HG03439 (cell line): ENCODE measurements around the gene ATG14.

Experiments used
- ATAC-seq: cut with Tn5 transposase; IDR thresholded peaks from one replicate; pipeline ENCODE4 v1.9.1; 2021; ENCODE audit warnings: mild to moderate bottlenecking, moderate library complexity; ENCODE audit not compliant: unreplicated experiment

ATG14 gene

DNA sequence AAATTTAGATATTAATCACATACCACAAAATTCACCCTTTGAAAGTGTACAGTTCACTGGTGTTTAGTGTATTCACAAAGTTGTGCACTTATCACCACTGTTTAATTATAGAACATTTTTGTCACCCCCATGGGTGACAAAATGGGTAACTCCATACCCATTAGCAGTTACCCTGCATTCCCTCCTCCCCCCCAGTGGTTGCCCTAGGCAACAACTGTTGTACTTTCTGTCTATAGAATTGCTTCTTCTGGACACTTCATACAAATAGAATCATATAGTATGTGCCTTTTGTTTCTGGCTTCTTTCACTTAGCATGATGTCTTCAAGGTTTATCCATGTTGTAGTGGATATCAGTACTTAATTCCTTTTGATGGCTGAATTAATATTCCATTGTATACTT is 87.7 kb downstream of the ATG14 start:
- no peak for ATAC-seq

DNA sequence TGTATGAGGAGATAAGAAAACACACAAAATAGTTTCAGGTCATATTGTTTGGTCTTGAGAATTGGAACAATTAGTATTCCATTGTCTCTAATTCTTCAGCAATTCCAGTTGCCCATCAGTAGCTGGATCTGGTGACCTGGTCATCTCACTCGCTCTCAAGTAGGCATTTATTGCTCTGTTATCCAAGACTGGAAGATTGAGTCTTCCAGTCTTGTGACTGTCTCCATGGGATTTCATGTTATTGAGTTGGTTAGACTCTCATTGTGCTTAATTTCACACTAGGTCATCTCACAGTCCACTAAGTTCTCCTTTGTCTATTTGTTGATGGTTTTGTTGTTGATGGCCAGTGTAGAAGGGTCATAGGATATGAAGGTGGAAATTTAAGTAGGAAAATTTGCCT is 92.9 kb downstream of the ATG14 start:
- ATAC-seq, result no peak

DNA sequence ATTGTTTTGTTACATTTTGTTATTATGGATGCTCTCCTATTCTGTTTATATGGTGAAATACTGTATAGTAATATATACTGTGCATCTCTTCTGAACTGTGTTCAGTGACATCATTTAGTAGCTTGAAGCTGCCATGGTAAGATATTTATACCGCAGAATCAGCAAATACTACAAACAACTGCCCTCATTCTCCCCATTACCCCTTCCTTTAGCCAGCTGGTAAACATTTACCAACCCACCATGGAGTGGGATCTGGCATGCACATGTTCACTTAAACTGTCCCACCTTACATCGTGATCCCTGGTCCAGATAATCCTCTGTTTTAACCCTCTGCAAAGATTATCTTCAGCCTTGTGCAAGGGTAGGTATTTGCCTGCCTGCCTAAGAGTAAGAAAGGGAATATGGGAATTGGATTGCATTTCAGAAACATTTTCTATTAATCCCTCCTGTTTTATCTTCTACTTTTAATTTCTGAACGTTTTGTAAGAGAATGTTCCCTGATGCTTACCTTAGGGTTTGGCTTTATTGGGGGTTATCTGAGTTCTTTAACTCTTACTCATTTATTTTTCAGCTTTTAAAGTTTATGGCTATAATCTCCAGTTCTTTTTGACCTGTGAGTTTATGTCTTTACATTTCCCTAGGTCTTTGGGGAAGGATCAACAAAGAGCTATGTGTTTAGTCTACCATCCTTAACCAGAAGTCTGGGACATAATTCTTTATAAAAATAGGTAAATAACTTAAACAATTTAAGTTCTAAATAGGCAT is 93.9 kb downstream of the ATG14 start:
- ATAC-seq, result no peak

DNA sequence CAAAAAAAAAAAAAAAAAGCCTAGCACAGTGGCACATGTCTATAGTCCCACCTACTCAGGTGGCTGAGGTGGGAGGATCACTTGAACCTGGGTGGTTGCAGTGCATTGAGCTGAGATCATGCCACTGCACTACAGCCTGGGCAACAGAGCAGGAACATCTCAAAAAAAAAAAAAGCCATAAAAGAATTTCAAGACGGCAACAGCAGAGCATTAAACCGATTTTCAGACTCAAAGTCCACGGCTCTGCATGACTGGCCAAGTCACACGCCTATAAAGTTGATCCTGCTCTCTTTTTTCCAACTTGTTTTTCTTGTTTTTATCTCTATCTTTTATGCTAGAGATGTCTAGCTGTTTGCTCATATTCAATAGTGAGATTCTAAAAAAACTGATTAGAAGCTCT is 95.1 kb downstream of the ATG14 start:
- ATAC-seq, result no peak
